Stomach (tissue), 4 donors: ENCODE data around the gene RASL10A.

Source experiments
- CTCF ChIP-seq, 7 experiments: fragments of 450-650 bp in 4 of 7; fragments of 200-600 bp in 3 of 7; sonication (generic) in 3 of 7; IDR thresholded peaks; one replicate each; pipeline ENCODE4 v1.5.1; 2016 to 2019; ENCODE audit warnings: antibody characterized with exemption in 7 of 7, control low read depth in 2 of 7, mild to moderate bottlenecking in 1 of 7
- EP300 ChIP-seq: sonication (generic); formaldehyde crosslinking; IDR thresholded peaks from one replicate; pipeline ENCODE4 v1.6.1; 2017; ENCODE audit warnings: antibody characterized with exemption
- POLR2A ChIP-seq, 4 donors: fragments of 450-650 bp; IDR thresholded peaks; one replicate each; pipeline ENCODE4 v1.6.1; 2016; ENCODE audit warnings: antibody characterized with exemption in 4 of 4, control low read depth in 2 of 4, mild to moderate bottlenecking in 1 of 4, moderate library complexity in 1 of 4
- POLR2AphosphoS5 ChIP-seq, 3 donors: sonication (generic); formaldehyde crosslinking; IDR thresholded peaks; one replicate each; pipeline ENCODE4 v1.6.1; 2016; ENCODE audit warnings: antibody characterized with exemption in 3 of 3

- TF ChIP-seq CTCF (IDR thresholded peaks at IDR 0.05): peak in 5 of 7 experiments; percentile 51 to 59 (median 51)
- no peak for TF ChIP-seq EP300
- TF ChIP-seq POLR2AphosphoS5 (IDR thresholded peaks at IDR 0.05): no peak
- no peak for TF ChIP-seq POLR2A (IDR thresholded peaks at IDR 0.05)
Observed at GRCh38 chr22:29359469-29359868, 44.0 kb upstream of the RASL10A start.
